Hematopoietic multipotent progenitor cell treated with erythropoietin and hydrocortisone succinate and interleukin-3 and kit ligand, for 15 days (in vitro differentiated cells): Measurements from ENCODE around the gene RYR2.

Source experiments
- DNase-seq: peaks from one replicate; pipeline ENCODE4 v3.0.0-alpha.2; 2015; ENCODE audit warnings: low spot score

The RYR2 gene

GRCh38 chr1:237032029-237032428 lies 10.0 kb upstream of the RYR2 start:
- DNase-seq: no peak

GRCh38 chr1:237033061-237033460 lies 8.9 kb upstream of the RYR2 start:
- no peak for DNase-seq

- no peak for DNase-seq
Observed at GRCh38 chr1:237033804-237034203, 8.2 kb upstream of the RYR2 start.

- no peak for DNase-seq
Observed at GRCh38 chr1:237035759-237036158, 6.2 kb upstream of the RYR2 start.

- DNase-seq: no peak
Observed at GRCh38 chr1:237038211-237038610, 3.8 kb upstream of the RYR2 start.

- DNase-seq: no peak
Observed at GRCh38 chr1:237040823-237041222, 1.2 kb upstream of the RYR2 start.

GRCh38 chr1:237041461-237041794 lies 556 bp upstream of the RYR2 start:
- no peak for DNase-seq

GRCh38 chr1:237042526-237042891 lies 525 bp downstream of the RYR2 start:
- DNase-seq: no peak

- no peak for DNase-seq
Observed at GRCh38 chr1:237042892-237043576, 1.1 kb downstream of the RYR2 start.

- no peak for DNase-seq
Observed at GRCh38 chr1:237043846-237044636, 2.1 kb downstream of the RYR2 start.

GRCh38 chr1:237045278-237046016 lies 3.5 kb downstream of the RYR2 start:
- no peak for DNase-seq

GRCh38 chr1:237048803-237049202 lies 6.8 kb downstream of the RYR2 start:
- DNase-seq: no peak

GRCh38 chr1:237050185-237050584 lies 8.2 kb downstream of the RYR2 start:
- no peak for DNase-seq

GRCh38 chr1:237050915-237051314 lies 8.9 kb downstream of the RYR2 start:
- DNase-seq: no peak

- no peak for DNase-seq
Observed at GRCh38 chr1:237054313-237054712, 12.3 kb downstream of the RYR2 start.

- no peak for DNase-seq
Observed at GRCh38 chr1:237058470-237058869, 16.5 kb downstream of the RYR2 start.

GRCh38 chr1:237059244-237059643 lies 17.3 kb downstream of the RYR2 start:
- DNase-seq: no peak

GRCh38 chr1:237062976-237063375 lies 21.0 kb downstream of the RYR2 start:
- DNase-seq: no peak

GRCh38 chr1:237065903-237066302 lies 23.9 kb downstream of the RYR2 start:
- DNase-seq: no peak

GRCh38 chr1:237070519-237070918 lies 28.5 kb downstream of the RYR2 start:
- no peak for DNase-seq

- no peak for DNase-seq
Observed at GRCh38 chr1:237071641-237072420, 29.8 kb downstream of the RYR2 start.

GRCh38 chr1:237074371-237075117 lies 32.6 kb downstream of the RYR2 start:
- no peak for DNase-seq
